ENCODE data around the gene PIGN. TPM values are rescaled to one million over a fixed set of nuclear protein-coding genes. Genes with fewer than 3 reads are reported as not detected.
"Not testable (repeated sequence)": the region's sequence is repeated elsewhere in the genome, so short reads cannot be mapped to it uniquely, and the experiment has no call there.

Gene PIGN
- total RNA-seq, 2 experiments from 2014 or later = 29.0 to 29.4 TPM

- intact Hi-C loops (cut with DNase I, micrococcal nuclease) = no loop called here
- CTCF ChIA-PET = no interaction called here
- Mint-ChIP-seq H3K4me1 (no peaks in the 10 kb centered on the region), H3K9me3 (ENCODE audit: low read depth) (peaks cover 3% of the 10 kb centered on the region), H3K27me3 (no peaks in the 10 kb centered on the region), H3K36me3 (ENCODE audit: low read depth) (peaks cover 23% of the 10 kb centered on the region), H3K4me3 (no peak overlapping the region), H3K27ac (no peak overlapping the region)
- ATAC-seq = no peak
- no peak for DNase-seq
- POLR2A ChIA-PET = no interaction called here
Measured at GRCh38 chr18:62054929-62055498, 131.8 kb downstream of the PIGN start.

DNA sequence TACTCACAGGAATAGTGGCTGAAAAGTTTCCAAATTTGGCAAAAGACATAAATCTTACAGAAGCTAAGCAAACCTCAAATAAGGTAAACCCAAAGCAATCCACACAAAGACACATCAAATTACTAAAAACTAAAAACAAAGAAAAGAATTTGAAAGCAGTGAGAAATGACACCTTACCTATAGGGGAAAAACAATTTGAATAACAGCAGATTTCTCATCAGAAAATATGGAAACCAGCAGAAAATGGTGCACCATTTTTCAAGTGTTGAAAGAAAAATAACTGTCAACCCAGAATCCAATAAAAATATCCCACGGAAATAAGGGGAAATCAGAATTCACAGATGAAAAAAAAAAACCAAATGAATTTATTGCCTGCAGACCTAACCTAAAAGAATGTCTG lies 138.6 kb downstream of the PIGN start:
- Mint-ChIP-seq H3K27me3 (no peaks in the 10 kb centered on the region), H3K4me1 (no peaks in the 10 kb centered on the region), H3K36me3 (ENCODE audit: low read depth) (peaks cover 13% of the 10 kb centered on the region), H3K27ac (no peak overlapping the region), H3K9me3 (ENCODE audit: low read depth) (peaks cover 4% of the 10 kb centered on the region), H3K4me3 (no peak overlapping the region)
- ATAC-seq = no peak
- ChIA-PET CTCF (no interaction called here), POLR2A (no interaction called here)
- no peak for DNase-seq
- intact Hi-C loops (cut with DNase I, micrococcal nuclease) = no loop called here

GRCh38 chr18:62045316-62045715 lies 141.5 kb downstream of the PIGN start:
- Mint-ChIP-seq H3K9me3 (ENCODE audit: low read depth) (peaks cover 2% of the 10 kb centered on the region), H3K36me3 (ENCODE audit: low read depth) (peaks cover 10% of the 10 kb centered on the region), H3K4me1 (no peaks in the 10 kb centered on the region), H3K27me3 (no peaks in the 10 kb centered on the region), H3K4me3 (no peak overlapping the region), H3K27ac (no peak overlapping the region)
- no peak for DNase-seq
- intact Hi-C loops (cut with DNase I, micrococcal nuclease) = no loop called here
- POLR2A ChIA-PET = no interaction called here
- no peak for ATAC-seq
- CTCF ChIA-PET = interaction anchor here (0.8 to 1.7 kb wide), 5 partner anchors 9 to 143 kb away, joined by 3 to 6 read pairs (median 4); no protein-coding TSS in a partner anchor

DNA sequence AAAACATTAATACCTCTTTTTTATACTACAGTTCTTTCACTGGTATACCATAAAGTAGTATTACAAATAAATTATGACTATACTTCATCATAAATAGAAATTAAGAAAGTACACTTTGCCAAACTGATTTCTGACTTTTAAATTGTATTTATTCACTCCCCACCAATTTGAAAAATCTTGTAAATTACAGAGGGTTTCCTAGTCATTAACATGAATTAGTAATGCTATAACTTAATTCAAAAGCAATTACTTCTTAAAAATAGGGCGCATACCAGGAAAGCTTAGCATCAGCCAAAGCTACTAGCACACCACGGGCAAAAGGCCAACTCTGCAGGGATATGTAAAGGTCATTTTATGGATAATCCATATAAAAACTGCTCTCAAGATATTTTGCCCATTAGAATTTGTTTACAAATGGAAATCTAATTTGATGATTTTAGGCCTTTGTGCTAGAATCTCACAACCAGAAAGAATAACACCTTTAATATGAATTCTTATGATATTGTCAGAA lies 142.3 kb downstream of the PIGN start:
- ATAC-seq = no peak
- CTCF ChIA-PET = interaction anchor here (0.8 to 1.7 kb wide), 4 partner anchors 10 to 142 kb away, joined by 3 to 6 read pairs (median 4); no protein-coding TSS in a partner anchor
- peaks cover 10% of the 10 kb centered on the region for H3K36me3 Mint-ChIP-seq (ENCODE audit: low read depth)
- peaks cover 2% of the 10 kb centered on the region for H3K9me3 Mint-ChIP-seq (ENCODE audit: low read depth)
- no peak for DNase-seq
- no peak overlapping the region for H3K4me3 Mint-ChIP-seq
- POLR2A ChIA-PET = no interaction called here
- H3K4me1 Mint-ChIP-seq = no peaks in the 10 kb centered on the region
- intact Hi-C loops (cut with DNase I, micrococcal nuclease) = no loop called here
- no peak overlapping the region for H3K27ac Mint-ChIP-seq
- no peaks in the 10 kb centered on the region for H3K27me3 Mint-ChIP-seq

- Mint-ChIP-seq H3K27ac (no peak overlapping the region), H3K36me3 (ENCODE audit: low read depth) (peaks cover 3% of the 10 kb centered on the region), H3K27me3 (no peaks in the 10 kb centered on the region), H3K4me1 (peaks cover 14% of the 10 kb centered on the region), H3K4me3 (no peak overlapping the region), H3K9me3 (ENCODE audit: low read depth) (no peaks in the 10 kb centered on the region)
- ChIA-PET POLR2A (no interaction called here), CTCF (no interaction called here)
- DNase-seq = no peak
- no peak for ATAC-seq
- intact Hi-C loops (cut with DNase I, micrococcal nuclease) = no loop called here
Measured at GRCh38 chr18:62037989-62038778, 148.7 kb downstream of the PIGN start.

DNA sequence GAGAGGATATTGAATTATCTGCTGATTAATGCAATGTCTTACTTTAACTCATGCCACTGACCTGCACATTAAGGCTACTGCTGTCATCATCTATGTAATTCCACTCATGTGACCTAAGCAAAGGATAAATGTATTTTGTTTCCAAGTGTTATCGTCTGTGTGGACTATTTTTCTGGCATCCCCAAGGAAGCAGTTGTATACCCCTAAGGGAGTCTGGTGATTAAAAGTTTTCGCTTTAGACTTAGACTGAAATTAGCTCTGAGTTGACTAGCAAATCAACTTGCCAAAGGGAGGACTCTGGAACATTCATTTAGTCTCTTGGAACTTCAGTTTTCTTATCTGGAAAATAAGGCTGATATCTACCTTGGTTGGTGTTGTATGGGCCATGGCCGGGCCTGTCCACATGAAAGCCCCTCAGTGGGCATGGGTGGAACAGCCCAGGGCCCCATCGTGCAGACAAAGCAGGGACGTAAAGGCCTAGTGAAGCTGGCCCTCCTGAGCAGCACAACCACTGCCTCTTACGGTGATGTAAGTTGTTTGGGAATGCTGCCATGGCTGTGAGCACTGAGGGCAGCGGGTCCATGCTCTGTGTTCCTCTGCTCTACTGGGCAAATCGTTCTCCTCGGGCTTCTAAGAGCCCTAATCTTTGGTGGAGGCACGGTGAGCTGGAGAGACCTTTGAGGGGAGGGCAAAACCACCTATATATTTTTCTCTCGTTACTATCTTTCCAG lies 149.7 kb downstream of the PIGN start:
- POLR2A ChIA-PET = no interaction called here
- Mint-ChIP-seq H3K4me3 (no peak overlapping the region), H3K36me3 (ENCODE audit: low read depth) (no peaks in the 10 kb centered on the region), H3K27me3 (no peaks in the 10 kb centered on the region), H3K4me1 (peaks cover 20% of the 10 kb centered on the region), H3K9me3 (ENCODE audit: low read depth) (no peaks in the 10 kb centered on the region), H3K27ac (no peak overlapping the region)
- CTCF ChIA-PET = no interaction called here
- DNase-seq = no peak
- ATAC-seq = no peak
- intact Hi-C loops (cut with DNase I, micrococcal nuclease) = no loop called here

- H3K27me3 Mint-ChIP-seq; H3K9me3 Mint-ChIP-seq (ENCODE audit: low read depth); intact Hi-C loops (cut with DNase I, micrococcal nuclease); ATAC-seq; H3K4me3 Mint-ChIP-seq; H3K36me3 Mint-ChIP-seq (ENCODE audit: low read depth); POLR2A ChIA-PET: not testable (repeated sequence)
- Mint-ChIP-seq H3K27ac (peak overlapping the region; percentile 19), H3K4me1 (peaks cover 20% of the 10 kb centered on the region)
- CTCF ChIA-PET = interaction anchor here (0.7 kb wide), 1 partner anchor 76 kb away, joined by 3 read pairs; no protein-coding TSS in a partner anchor
- DNase-seq = peak; percentile 32
Measured at GRCh38 chr18:62034286-62034685, 152.6 kb downstream of the PIGN start.

DNA sequence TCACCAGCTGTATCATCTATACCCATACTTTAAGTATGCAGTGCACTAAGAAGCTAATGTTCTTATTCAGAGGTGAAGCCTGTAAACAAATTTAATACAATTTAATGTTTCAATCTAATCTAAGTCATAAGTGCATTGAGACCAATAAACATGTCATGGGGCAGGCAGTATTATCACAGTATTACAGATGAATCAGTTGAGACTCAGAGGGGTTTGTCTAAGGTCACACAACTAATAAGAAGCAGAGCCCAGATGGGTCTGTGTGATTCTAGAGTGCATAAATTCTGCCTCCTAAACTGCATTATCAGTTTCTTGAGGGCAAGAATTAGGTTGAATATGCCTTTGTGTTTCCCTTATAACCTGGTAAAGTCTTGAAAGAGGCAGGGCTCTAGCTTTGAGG lies 153.1 kb downstream of the PIGN start:
- H3K4me3 Mint-ChIP-seq = no peak overlapping the region
- ATAC-seq (no peak), DNase-seq (no peak)
- H3K9me3 Mint-ChIP-seq (ENCODE audit: low read depth) = peaks cover 3% of the 10 kb centered on the region
- H3K4me1 Mint-ChIP-seq = peaks cover 20% of the 10 kb centered on the region
- intact Hi-C loops (cut with DNase I, micrococcal nuclease) = no loop called here
- H3K27ac Mint-ChIP-seq = no peak overlapping the region
- H3K36me3 Mint-ChIP-seq (ENCODE audit: low read depth) = no peaks in the 10 kb centered on the region
- POLR2A ChIA-PET = no interaction called here
- CTCF ChIA-PET = interaction anchor here (0.6 to 0.7 kb wide), 2 partner anchors 75 to 214 kb away, joined by 3 read pairs; no protein-coding TSS in a partner anchor
- H3K27me3 Mint-ChIP-seq = no peaks in the 10 kb centered on the region

- ChIA-PET POLR2A (no interaction called here), CTCF (interaction anchor here (0.6 kb wide), 1 partner anchor 213 kb away, joined by 3 read pairs; no protein-coding TSS in a partner anchor)
- Mint-ChIP-seq H3K27ac (no peak overlapping the region), H3K4me3 (no peak overlapping the region), H3K9me3 (ENCODE audit: low read depth) (peaks cover 3% of the 10 kb centered on the region), H3K27me3 (no peaks in the 10 kb centered on the region), H3K4me1 (peaks cover 20% of the 10 kb centered on the region), H3K36me3 (ENCODE audit: low read depth) (no peaks in the 10 kb centered on the region)
- DNase-seq (no peak), ATAC-seq (peak; percentile 93)
- intact Hi-C loops (cut with DNase I, micrococcal nuclease) = no loop called here
Measured at GRCh38 chr18:62033207-62033606, 153.6 kb downstream of the PIGN start.

DNA sequence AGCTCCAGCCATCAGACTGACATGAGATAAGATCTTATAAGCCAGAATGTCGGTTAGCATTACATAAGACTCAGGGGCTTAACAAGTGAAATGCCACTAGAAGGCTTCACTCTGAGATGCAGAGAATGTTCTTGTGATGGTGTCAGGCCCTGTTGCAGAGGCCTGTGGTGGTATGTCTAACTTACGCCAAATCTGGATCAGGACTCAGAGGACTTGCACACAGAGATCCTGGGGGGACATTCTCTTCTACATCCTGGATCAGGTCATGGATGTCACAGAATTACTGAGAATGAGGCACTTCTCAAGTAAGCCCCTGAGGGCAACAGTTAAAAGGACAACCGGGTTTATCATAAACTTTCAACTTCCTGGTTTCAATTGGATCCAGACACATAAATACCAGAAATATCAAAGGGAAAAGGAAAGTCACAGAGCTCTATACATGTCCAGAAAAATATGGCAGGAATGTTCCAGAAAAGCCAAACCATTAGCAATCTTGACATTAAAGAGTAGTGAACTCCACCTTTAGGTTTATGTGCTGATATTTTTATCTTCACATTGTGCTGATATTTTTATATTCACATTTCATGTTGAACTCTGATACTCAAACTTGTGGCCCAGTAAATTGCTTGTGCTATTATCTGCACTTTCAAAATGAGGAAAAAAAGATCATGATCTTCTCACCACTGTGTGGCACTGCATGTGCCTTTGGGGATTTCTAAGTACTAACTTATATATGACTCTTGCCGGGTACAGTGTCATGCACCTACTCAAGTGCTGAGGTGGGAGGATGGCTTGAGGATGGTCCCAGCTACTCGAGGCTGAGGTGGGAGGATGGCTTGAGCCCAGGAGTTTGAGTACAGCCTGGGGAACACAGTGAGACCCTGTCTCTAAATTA lies 156.5 kb downstream of the PIGN start:
- ChIA-PET POLR2A (no interaction called here), CTCF (interaction anchor here (0.8 kb wide), 1 partner anchor 22 kb away, joined by 4 read pairs; no protein-coding TSS in a partner anchor)
- Mint-ChIP-seq H3K36me3 (ENCODE audit: low read depth) (no peaks in the 10 kb centered on the region), H3K4me1 (peaks cover 20% of the 10 kb centered on the region), H3K4me3 (no peak overlapping the region), H3K27me3 (peaks cover 4% of the 10 kb centered on the region), H3K27ac (no peak overlapping the region), H3K9me3 (ENCODE audit: low read depth) (peaks cover 3% of the 10 kb centered on the region)
- DNase-seq = no peak
- no peak for ATAC-seq
- intact Hi-C loops (cut with DNase I, micrococcal nuclease) = no loop called here

- no peak for ATAC-seq
- intact Hi-C loops (cut with DNase I, micrococcal nuclease) = no loop called here
- peaks cover 3% of the 10 kb centered on the region for H3K9me3 Mint-ChIP-seq (ENCODE audit: low read depth)
- peaks cover 4% of the 10 kb centered on the region for H3K27me3 Mint-ChIP-seq
- POLR2A ChIA-PET = no interaction called here
- CTCF ChIA-PET = no interaction called here
- no peak overlapping the region for H3K27ac Mint-ChIP-seq
- no peak for DNase-seq
- no peak overlapping the region for H3K4me3 Mint-ChIP-seq
- no peaks in the 10 kb centered on the region for H3K36me3 Mint-ChIP-seq (ENCODE audit: low read depth)
- peaks cover 12% of the 10 kb centered on the region for H3K4me1 Mint-ChIP-seq
Measured at GRCh38 chr18:62028715-62029114, 158.1 kb downstream of the PIGN start.

All from activated CD4-positive, alpha-beta T cell treated with anti-CD3 and anti-CD28 coated beads for 36 hours (primary cell).